Neural crest cell (in vitro differentiated cells): ENCODE data around the gene SPR. TPM values are rescaled to one million over a fixed set of nuclear protein-coding genes. Genes with fewer than 3 reads are reported as not detected.

ENCODE experiments used
- DNase-seq: peaks from one replicate; pipeline ENCODE4 v3.0.0; 2021; ENCODE audit warnings: low read depth, mixed read lengths, low spot score
- H3K27ac Mint-ChIP-seq: one replicate; pipeline ENCODE4 v1.8.0; 2021; ENCODE audit warnings: mild to moderate bottlenecking, mixed read lengths; ENCODE audit not compliant: unreplicated experiment
- H3K27me3 Mint-ChIP-seq: 2 replicates; pipeline ENCODE4 v1.8.0; 2021; ENCODE audit warnings: low read depth, mild to moderate bottlenecking, mixed read lengths
- H3K36me3 Mint-ChIP-seq: 2 replicates; pipeline ENCODE4 v1.8.0; 2021; ENCODE audit warnings: low read depth, mild to moderate bottlenecking, mixed read lengths
- H3K4me1 Mint-ChIP-seq: 2 replicates; pipeline ENCODE4 v1.8.0; 2021; ENCODE audit warnings: mixed read lengths
- H3K4me3 Mint-ChIP-seq: one replicate; pipeline ENCODE4 v1.8.0; 2021; ENCODE audit warnings: mild to moderate bottlenecking, mixed read lengths
- H3K9me3 Mint-ChIP-seq: 2 replicates; pipeline ENCODE4 v1.8.0; 2021; ENCODE audit warnings: mixed read lengths
- total RNA-seq: library from RNA; stranded (reverse); gene quantifications from 2 replicates; pipeline ENCODE4 v1.2.1, GENCODE V29; 2021
- TF ChIP-seq, protein P1 (sequence below): fragments of 200-600 bp; sonication (generic); conservative IDR thresholded peaks from 2 replicates; pipeline ENCODE4 v1.5.0; 2021; ENCODE audit warnings: antibody characterized with exemption, mild to moderate bottlenecking

The SPR gene
- total RNA-seq, 1 donor from 2014 or later: 6.3 TPM

DNA sequence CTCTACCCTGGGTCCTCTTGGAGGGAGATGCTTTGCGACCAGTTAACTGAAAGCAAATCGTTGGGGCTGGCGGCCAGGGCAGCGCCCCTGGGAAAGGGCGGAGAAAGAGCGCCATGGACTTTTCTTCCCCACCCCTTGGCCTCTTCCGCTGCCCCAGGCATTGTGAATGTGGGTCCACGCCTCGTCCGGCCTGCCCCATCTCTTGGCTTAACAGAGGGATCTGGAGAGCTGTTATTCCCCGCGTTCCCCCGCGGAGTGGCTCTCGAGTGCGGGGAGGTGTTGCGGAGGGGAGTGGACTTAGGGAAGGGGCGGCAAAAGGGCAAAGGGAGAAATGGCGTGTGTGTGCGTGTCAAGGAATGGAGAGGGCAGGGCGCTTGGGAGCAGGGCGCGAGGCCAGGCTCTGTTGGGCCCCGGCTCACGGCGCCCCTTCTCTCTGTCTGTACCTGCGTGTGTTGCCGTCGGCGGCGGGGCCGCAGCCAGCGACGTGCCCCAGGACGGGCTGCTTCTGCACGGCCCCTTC lies 36.7 kb downstream of the SPR start:
- TF ChIP-seq, protein P1, sequence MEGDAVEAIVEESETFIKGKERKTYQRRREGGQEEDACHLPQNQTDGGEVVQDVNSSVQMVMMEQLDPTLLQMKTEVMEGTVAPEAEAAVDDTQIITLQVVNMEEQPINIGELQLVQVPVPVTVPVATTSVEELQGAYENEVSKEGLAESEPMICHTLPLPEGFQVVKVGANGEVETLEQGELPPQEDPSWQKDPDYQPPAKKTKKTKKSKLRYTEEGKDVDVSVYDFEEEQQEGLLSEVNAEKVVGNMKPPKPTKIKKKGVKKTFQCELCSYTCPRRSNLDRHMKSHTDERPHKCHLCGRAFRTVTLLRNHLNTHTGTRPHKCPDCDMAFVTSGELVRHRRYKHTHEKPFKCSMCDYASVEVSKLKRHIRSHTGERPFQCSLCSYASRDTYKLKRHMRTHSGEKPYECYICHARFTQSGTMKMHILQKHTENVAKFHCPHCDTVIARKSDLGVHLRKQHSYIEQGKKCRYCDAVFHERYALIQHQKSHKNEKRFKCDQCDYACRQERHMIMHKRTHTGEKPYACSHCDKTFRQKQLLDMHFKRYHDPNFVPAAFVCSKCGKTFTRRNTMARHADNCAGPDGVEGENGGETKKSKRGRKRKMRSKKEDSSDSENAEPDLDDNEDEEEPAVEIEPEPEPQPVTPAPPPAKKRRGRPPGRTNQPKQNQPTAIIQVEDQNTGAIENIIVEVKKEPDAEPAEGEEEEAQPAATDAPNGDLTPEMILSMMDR: no peak
- Mint-ChIP-seq H3K27me3 (no peaks in the 10 kb centered on the region), H3K36me3 (no peaks in the 10 kb centered on the region), H3K9me3 (no peaks in the 10 kb centered on the region), H3K4me1 (no peaks in the 10 kb centered on the region), H3K27ac (no peak overlapping the region), H3K4me3 (no peak overlapping the region)
- DNase-seq: no peak

DNA sequence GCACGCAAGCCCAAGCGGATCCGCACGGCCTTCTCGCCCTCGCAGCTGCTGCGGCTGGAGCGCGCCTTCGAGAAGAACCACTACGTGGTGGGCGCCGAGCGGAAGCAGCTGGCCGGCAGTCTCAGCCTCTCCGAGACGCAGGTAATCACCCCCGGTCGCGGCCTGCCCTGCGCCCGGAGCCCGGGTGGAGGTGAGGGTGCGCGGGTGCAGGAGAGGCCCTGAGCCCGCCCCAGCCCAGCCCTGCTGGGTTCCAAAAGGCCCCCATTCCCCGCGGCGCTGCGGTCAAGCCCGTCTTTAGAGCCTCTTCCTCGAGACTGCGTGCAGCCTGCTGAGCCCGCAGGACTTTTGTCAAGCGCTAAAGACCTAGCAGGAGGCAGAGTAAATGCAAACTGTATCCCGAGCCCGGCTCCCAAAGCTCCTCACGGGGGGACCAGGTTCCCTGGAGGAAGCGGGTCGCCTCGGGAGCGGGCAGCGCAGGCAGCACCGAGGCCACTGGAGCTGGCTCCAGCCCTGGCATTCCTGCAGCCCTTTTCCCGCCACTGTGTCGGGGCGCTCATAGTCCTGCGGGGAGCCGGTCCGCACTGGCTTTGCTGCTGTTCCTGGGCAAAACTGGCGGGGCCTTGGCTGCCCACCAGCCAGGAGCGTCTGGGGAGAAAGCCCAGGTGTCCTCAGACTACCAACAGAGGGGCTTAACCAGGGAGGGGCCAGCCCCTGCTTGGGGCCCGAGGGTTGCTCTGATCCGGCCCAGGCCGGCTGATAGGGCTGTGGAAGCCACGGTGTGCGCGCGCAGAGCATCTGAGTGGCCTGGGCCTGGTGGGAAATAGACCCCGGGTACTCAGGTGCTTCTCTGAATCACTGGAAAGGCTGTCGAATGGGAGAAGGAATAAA lies 37.4 kb downstream of the SPR start:
- no peaks in the 10 kb centered on the region for H3K27me3 Mint-ChIP-seq
- TF ChIP-seq, protein P1: no peak
- H3K36me3 Mint-ChIP-seq: no peaks in the 10 kb centered on the region

DNA sequence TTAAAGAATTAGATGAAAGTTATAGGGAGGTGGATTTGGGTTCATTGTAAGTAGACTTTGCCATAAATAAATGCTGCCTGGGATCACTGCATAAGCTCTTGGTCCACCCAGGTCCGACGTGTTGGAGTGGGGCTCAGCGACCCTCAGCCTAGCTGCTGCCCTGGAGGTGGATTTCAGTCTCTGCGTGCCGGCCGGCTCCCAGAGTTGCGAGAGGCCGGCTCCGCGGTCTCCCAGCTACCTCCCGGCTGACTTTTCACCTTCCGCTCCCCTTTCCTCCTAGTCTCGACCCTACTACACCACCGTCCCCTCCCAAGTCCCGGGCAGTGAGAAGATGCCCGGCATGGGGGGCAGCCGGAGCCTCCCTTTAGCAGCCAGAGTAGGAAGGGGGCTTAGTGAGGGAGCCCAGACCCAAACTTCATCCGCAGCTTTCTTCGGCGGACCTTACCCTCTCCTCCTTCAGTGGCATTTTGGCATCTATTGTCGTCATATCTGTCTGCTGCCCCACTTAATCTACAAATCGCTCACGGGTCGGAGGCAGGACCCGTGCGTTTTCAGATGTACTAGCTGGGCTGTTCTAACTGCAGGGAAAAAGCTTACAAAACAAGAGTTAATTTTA lies 38.2 kb downstream of the SPR start:
- Mint-ChIP-seq H3K36me3 (no peaks in the 10 kb centered on the region), H3K9me3 (no peaks in the 10 kb centered on the region), H3K4me1 (no peaks in the 10 kb centered on the region), H3K27me3 (no peaks in the 10 kb centered on the region), H3K27ac (no peak overlapping the region), H3K4me3 (no peak overlapping the region)
- DNase-seq: no peak
- TF ChIP-seq, protein P1: no peak

More for the DNA sequence above, 37.4 kb downstream of the SPR start:
- no peak overlapping the region for H3K4me3 Mint-ChIP-seq
- DNase-seq: no peak
- H3K9me3 Mint-ChIP-seq: no peaks in the 10 kb centered on the region
- no peak overlapping the region for H3K27ac Mint-ChIP-seq
- no peaks in the 10 kb centered on the region for H3K4me1 Mint-ChIP-seq

DNA sequence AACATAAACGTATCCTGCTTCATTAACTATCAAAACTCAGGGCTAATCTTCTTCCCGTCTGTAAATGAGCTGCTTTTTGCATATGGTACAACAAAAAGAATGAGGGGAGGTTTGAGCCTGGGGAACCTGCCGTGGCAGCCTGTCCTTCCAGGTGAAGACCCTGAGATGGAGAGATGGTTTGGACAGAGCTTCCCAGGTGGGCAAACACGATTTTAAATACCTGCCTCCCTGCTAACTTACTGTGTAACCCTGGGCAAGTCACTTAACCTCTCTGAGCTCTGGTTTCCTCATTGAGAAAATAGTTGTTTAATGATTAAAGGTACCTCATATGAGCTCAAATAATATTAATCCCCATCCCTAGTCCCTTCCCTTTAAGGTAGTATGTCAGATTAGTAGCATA lies 39.2 kb downstream of the SPR start:
- H3K4me1 Mint-ChIP-seq: no peaks in the 10 kb centered on the region
- no peaks in the 10 kb centered on the region for H3K36me3 Mint-ChIP-seq
- H3K9me3 Mint-ChIP-seq: no peaks in the 10 kb centered on the region
- no peak overlapping the region for H3K4me3 Mint-ChIP-seq
- no peak overlapping the region for H3K27ac Mint-ChIP-seq
- H3K27me3 Mint-ChIP-seq: no peaks in the 10 kb centered on the region
- DNase-seq: no peak
- TF ChIP-seq, protein P1: no peak

DNA sequence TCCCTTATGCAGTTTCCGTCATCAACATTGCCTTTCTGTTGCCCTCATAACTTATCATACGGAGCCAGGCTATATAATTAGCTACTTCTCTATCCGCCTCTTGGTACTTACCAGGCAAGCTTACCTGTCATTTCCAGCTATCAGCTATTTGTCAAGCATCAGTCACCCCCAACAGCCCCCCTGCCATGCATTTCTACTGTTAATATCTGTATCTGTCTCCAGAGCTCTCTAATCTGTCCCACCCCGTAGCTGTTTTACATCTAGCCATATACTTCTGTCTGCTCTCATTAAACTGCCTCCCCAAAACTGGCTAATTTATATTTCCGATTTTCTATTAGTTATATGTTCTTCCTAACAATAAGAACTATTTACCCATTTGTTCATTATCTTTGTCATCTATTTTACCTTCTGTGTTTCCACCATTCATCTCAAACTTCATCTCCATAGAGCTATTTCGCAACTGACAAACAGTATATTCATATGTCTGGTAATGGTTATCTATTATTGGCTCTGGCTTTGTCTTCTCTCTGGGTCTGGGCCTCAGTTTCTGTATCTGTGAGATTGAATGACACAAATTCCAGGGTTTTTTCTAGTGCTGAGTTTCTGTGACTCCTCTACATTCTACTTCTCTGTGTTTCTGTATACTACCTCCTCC lies 39.7 kb downstream of the SPR start:
- Mint-ChIP-seq H3K27ac (no peak overlapping the region), H3K36me3 (no peaks in the 10 kb centered on the region), H3K4me1 (no peaks in the 10 kb centered on the region), H3K4me3 (no peak overlapping the region), H3K27me3 (peaks cover under 1% of the 10 kb centered on the region), H3K9me3 (no peaks in the 10 kb centered on the region)
- TF ChIP-seq, protein P1: no peak
- no peak for DNase-seq
